Mucosa of stomach (tissue), 1 donor: Measurements from ENCODE around the gene TCIRG1.
A peak's percentile ranks its signal among the peaks of the same experiment; 100 is the strongest.

Experiments used
- H3K27me3 ChIP-seq: one replicate; pipeline ENCODE4 v1.7.0; 2013; ENCODE audit warnings: mild to moderate bottlenecking, low read length; ENCODE audit not compliant: control insufficient read depth, insufficient read depth
- H3K36me3 ChIP-seq: one replicate; pipeline ENCODE4 v1.7.0; 2013; ENCODE audit warnings: low read length; ENCODE audit not compliant: control insufficient read depth, insufficient read depth
- H3K4me1 ChIP-seq: one replicate; pipeline ENCODE4 v1.7.0; 2013; ENCODE audit warnings: mild to moderate bottlenecking, low read length; ENCODE audit not compliant: control insufficient read depth, insufficient read depth
- H3K4me3 ChIP-seq: one replicate; pipeline ENCODE4 v1.7.0; 2013; ENCODE audit warnings: low read length
- H3K9ac ChIP-seq: one replicate; pipeline ENCODE4 v1.7.0; 2013; ENCODE audit warnings: mild to moderate bottlenecking, low read length, moderate library complexity
- H3K9me3 ChIP-seq: one replicate; pipeline ENCODE4 v1.7.0; 2013; ENCODE audit warnings: mild to moderate bottlenecking, low read length, moderate library complexity; ENCODE audit not compliant: control insufficient read depth
- donor health status: Pancreatic carcinoma.

TCIRG1 gene

DNA sequence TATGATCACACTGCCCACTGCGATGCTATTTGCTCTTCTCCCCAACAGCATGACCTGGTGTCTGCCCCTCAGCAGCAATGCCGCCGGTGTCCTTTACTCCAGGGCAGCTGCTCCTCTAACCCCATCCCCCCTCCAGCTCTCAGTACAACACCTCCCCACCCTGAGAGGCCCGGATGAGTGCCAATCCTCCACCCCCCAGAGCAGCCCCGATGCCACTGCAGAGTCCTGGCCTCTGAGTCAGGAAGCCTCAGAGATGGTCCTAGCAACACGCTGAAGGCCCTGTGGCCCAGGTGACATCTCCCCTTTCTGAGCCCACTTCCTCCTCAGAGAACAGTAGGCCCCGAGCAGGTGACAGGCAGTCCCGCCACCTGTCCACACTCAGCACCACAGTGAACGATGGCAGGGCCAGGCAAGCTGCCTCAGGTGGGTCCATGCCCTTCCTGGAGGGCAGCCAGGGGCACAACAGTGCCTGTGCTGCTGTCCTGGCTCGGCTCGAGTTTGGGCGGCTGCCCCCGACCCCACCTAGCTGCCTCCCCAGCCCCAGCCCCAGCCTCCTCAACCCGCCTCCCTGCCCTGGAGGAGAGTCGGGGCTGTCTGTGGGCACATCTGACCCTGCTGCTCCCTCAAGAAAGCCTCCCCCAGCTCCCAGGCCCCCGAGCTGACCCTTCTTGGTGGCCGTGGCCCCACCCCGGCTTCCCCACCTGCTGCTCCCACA is 12.3 kb upstream of the TCIRG1 start:
- Histone ChIP-seq H3K27me3 (no peaks in the 10 kb centered on the region), H3K9me3 (no peaks in the 10 kb centered on the region), H3K9ac (no peak overlapping the region), H3K36me3 (no peaks in the 10 kb centered on the region), H3K4me3 (no peak overlapping the region), H3K4me1 (peaks cover 10% of the 10 kb centered on the region)

DNA sequence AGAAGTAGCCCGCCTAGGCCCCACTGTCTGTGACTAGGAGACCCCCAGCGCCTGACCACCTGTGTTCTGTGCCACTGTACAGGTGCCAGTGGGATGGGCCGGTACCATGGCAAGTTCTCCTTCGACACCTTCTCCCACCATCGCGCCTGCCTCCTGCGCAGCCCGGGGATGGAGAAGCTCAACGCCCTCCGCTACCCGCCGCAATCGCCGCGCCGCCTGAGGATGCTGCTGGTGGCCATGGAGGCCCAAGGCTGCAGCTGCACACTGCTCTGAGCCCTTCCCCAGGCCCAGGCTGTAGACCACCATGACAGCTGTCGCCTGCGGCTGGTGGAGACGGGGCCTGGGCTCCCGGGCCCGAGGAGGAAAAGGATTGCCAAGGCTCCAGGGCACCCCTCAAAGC is 11.2 kb upstream of the TCIRG1 start:
- H3K9ac ChIP-seq: no peak overlapping the region
- H3K27me3 ChIP-seq: no peaks in the 10 kb centered on the region
- H3K4me1 ChIP-seq: peaks cover 21% of the 10 kb centered on the region
- no peak overlapping the region for H3K4me3 ChIP-seq
- no peaks in the 10 kb centered on the region for H3K36me3 ChIP-seq
- no peaks in the 10 kb centered on the region for H3K9me3 ChIP-seq

DNA sequence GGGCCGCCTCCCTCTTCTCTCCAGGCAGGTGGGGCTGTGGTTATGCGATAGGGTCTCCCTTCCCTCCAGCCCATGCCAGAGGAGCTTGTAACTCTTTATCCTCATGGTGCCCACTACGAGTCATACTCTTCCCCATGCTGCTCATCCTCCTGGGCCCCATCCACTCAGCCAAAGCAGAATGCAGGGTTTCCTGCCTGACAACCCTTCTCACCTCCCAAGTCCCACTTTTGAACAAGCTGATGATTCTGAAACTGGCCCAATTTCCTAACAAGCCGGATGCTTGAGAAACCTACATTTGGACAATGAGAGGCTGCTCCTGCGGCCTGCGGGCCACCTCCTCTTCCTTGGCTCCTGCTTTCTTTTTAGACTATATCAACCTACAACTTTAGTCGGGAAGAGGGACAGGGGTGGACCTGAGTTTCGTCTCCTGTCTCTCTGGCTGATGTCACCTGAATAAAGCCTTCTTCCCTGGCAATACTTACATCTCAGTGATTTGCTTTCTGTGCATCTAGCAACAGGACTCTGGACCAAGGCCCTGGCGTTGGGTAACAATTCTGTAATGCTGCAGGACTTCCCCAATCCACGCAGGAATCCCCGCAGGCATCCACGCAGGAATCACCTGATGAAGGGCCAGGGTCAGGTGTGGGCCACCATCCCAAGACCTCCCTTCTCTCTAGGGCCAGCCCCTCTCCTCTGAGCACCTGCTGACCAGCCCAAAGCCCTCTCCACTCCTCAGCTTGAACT is 9.9 kb upstream of the TCIRG1 start:
- Histone ChIP-seq H3K9ac (peak overlapping the region; percentile 48), H3K4me3 (no peak overlapping the region), H3K27me3 (no peaks in the 10 kb centered on the region)

DNA sequence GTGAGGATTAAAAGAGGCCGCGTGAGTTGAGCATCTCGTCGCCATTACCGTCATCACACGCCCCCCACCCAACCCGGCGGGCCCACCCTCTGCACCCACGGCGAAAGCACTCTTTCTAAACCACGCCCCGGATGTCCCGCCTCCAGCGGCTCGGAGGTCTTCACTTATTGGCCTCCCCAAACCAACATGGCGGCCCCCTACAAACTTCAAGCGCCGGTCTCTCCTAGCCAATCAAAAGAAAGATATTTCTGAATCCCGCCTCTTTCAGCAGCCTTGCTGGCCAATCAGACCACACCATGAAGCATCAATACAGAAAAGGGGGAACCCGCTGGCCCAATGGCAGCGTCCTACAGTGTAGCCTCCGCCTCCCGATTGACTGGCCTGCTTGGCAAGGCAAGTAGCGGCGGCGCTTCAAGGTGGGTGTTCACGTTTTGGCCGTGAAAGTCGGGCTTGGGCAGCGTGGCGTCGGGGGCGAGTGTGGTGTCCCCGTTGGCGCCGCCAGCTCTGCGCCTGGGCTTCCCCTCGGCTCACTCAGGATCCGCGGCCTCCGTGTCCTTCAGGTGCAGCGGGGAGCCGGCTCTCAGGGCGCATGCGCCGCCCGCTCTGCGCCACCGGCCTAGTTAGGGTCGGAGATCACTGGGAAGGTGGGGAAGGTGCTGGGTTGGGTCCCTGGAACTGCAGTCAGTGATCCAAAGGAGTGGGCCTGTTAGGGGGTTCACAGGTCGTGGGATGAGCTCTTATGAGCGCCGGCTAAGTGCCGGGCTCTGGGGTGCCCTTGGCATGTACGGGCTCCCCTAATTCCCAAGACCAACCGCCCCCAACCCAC is 8.3 kb upstream of the TCIRG1 start, which contains the start of gene NDUFS8:
TSS of gene NDUFS8 (plus strand) at position 364 of the 826 bp plus-strand sequence. CDS start 1,471 bp downstream, outside the sequence.
- H3K4me3 ChIP-seq: peak within 1 kb of the TSS; percentile 99
- no peaks in the 10 kb centered on the region for H3K9me3 ChIP-seq
- peaks cover 29% of the 10 kb centered on the region for H3K4me1 ChIP-seq
- H3K9ac ChIP-seq: peak within 1 kb of the TSS; percentile 94
- H3K36me3 ChIP-seq: peaks cover 9% of the 10 kb centered on the region
- no peaks in the 10 kb centered on the region for H3K27me3 ChIP-seq

More for the DNA sequence above, 9.9 kb upstream of the TCIRG1 start:
- H3K36me3 ChIP-seq: peaks cover 8% of the 10 kb centered on the region
- H3K9me3 ChIP-seq: no peaks in the 10 kb centered on the region
- peaks cover 29% of the 10 kb centered on the region for H3K4me1 ChIP-seq

DNA sequence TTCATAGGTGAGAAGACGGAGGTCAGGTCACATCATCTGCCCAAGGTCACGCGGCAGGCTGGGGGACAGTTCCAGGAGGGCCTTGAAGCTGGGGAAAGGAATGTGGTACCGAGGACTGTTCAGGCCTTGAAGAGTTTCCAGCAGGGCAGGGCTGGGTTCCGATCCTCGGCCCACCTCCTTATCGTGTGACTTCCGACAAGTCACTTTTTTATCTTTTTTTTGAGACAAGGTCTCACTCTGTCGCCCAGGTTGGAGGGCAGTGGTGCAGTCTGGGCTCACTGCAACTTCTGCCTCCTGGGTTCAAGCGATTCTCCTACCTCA is 7.7 kb upstream of the TCIRG1 start:
- peak overlapping the region; percentile 99 for H3K4me3 ChIP-seq
- H3K9ac ChIP-seq: peak overlapping the region; percentile 94
- peaks cover 29% of the 10 kb centered on the region for H3K4me1 ChIP-seq
- H3K9me3 ChIP-seq: no peaks in the 10 kb centered on the region
- H3K27me3 ChIP-seq: no peaks in the 10 kb centered on the region
- peaks cover 9% of the 10 kb centered on the region for H3K36me3 ChIP-seq

DNA sequence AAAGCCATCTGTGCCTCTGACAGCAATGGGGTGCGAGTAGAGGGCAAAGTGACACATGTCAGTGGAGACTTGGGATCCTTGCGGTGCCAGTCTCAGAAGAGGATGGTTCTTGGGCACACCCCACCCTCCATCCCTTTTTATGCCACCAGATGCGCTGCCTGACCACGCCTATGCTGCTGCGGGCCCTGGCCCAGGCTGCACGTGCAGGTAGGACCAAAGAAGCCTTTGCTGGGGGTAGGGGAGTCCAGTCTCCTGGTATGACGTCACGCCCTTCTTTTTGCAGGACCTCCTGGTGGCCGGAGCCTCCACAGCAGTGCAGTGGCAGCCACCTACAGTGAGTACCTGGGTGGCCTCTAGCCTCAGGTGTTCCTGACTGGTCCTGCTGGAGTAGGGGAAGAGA is 6.8 kb upstream of the TCIRG1 start:
- H3K9ac ChIP-seq: no peak overlapping the region
- H3K4me1 ChIP-seq: peaks cover 30% of the 10 kb centered on the region
- H3K4me3 ChIP-seq: no peak overlapping the region

GRCh38 chr11:68032997-68033707 is 5.7 kb upstream of the TCIRG1 start:
- Histone ChIP-seq H3K27me3 (no peaks in the 10 kb centered on the region), H3K9me3 (no peaks in the 10 kb centered on the region), H3K4me1 (peaks cover 42% of the 10 kb centered on the region), H3K9ac (no peak overlapping the region), H3K4me3 (no peak overlapping the region), H3K36me3 (peaks cover 9% of the 10 kb centered on the region)

More for the DNA sequence above, 6.8 kb upstream of the TCIRG1 start:
- Histone ChIP-seq H3K36me3 (peaks cover 9% of the 10 kb centered on the region), H3K9me3 (no peaks in the 10 kb centered on the region), H3K27me3 (no peaks in the 10 kb centered on the region)

DNA sequence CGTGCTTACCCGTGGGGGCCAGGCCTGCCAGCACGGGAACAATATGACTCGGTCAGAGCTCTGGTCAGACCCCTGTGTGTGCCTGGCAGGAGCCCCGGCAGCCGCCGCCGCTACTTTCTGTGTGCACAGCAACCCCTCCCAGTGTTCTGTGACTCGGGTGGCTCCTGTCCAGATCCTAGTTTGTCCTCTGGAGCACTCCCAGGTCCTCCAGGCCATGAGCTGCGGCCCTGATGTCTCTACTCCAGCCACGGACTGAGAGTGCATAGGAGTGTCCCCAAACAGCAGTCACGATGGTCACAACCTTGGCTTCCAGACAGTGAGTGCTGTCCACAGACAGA is 5.1 kb upstream of the TCIRG1 start:
- Histone ChIP-seq H3K4me1 (peaks cover 47% of the 10 kb centered on the region), H3K4me3 (no peak overlapping the region), H3K36me3 (peaks cover 9% of the 10 kb centered on the region), H3K9ac (no peak overlapping the region), H3K9me3 (no peaks in the 10 kb centered on the region), H3K27me3 (no peaks in the 10 kb centered on the region)

GRCh38 chr11:68035266-68035876 is 3.5 kb upstream of the TCIRG1 start:
- peaks cover 9% of the 10 kb centered on the region for H3K36me3 ChIP-seq
- no peaks in the 10 kb centered on the region for H3K27me3 ChIP-seq
- H3K4me3 ChIP-seq: no peak overlapping the region
- no peaks in the 10 kb centered on the region for H3K9me3 ChIP-seq
- no peak overlapping the region for H3K9ac ChIP-seq
- H3K4me1 ChIP-seq: peaks cover 58% of the 10 kb centered on the region

- Histone ChIP-seq H3K4me1 (peaks cover 63% of the 10 kb centered on the region), H3K9me3 (no peaks in the 10 kb centered on the region), H3K36me3 (peaks cover 9% of the 10 kb centered on the region), H3K4me3 (no peak overlapping the region), H3K27me3 (no peaks in the 10 kb centered on the region), H3K9ac (peak overlapping the region; percentile 3)
These were observed 2.6 kb upstream of the TCIRG1 start for GRCh38 chr11:68036141-68036716.

- Histone ChIP-seq H3K9ac (peak overlapping the region; percentile 3), H3K4me1 (peaks cover 58% of the 10 kb centered on the region), H3K36me3 (peaks cover 9% of the 10 kb centered on the region), H3K27me3 (no peaks in the 10 kb centered on the region), H3K4me3 (no peak overlapping the region), H3K9me3 (no peaks in the 10 kb centered on the region)
These were observed 2.0 kb upstream of the TCIRG1 start for GRCh38 chr11:68036717-68037239.
